Heart right ventricle (tissue), 16 donors: ENCODE measurements around the gene SUFU. TPM values are rescaled to one million over a fixed set of nuclear protein-coding genes. Genes with fewer than 3 reads are reported as not detected.

Source experiments
- ATAC-seq, 8 donors: fragments of 200-7000 bp; cut with Tn5 transposase; one replicate each; pipeline ENCODE4 v1.9.1; 2020; ENCODE audit warnings: mild to moderate bottlenecking in 8 of 8, moderate library complexity in 8 of 8, moderate number of reproducible peaks in 1 of 8
- DNase-seq, 2 donors: peaks; one replicate each; pipeline ENCODE4 v3.0.0-alpha.2; 2020
- H3K27ac ChIP-seq, 10 donors: fragments of 200-600 bp; sonication (generic) in 2 of 10; one replicate each; pipeline versions ENCODE4 v1.5.0 to v1.8.0; 2020 to 2022; ENCODE audit warnings: mild to moderate bottlenecking in 3 of 10
- H3K27me3 ChIP-seq, 7 donors: fragments of 200-600 bp; one replicate each; pipeline ENCODE4 v1.8.0; 2021 to 2022; ENCODE audit warnings: mild to moderate bottlenecking in 2 of 7
- H3K36me3 ChIP-seq, 9 donors: fragments of 200-600 bp; sonication (generic) in 1 of 9; one replicate each; pipeline versions ENCODE4 v1.5.0 to v1.8.0; 2020 to 2022; ENCODE audit warnings: mild to moderate bottlenecking in 2 of 9
- H3K4me1 ChIP-seq, 9 donors: fragments of 200-600 bp; sonication (generic) in 1 of 9; one replicate each; pipeline versions ENCODE4 v1.5.0 to v1.8.0; 2020 to 2022; ENCODE audit warnings: mild to moderate bottlenecking in 4 of 9
- H3K4me3 ChIP-seq, 10 donors: fragments of 200-600 bp; sonication (generic) in 2 of 10; one replicate each; pipeline versions ENCODE4 v1.5.0 to v1.8.0; 2020 to 2022; ENCODE audit warnings: mild to moderate bottlenecking in 7 of 10, moderate library complexity in 2 of 10
- H3K9me3 ChIP-seq, 11 donors: fragments of 200-600 bp in 10 of 11; sonication (generic) in 2 of 11; one replicate each; pipeline versions ENCODE4 v1.5.0 to v1.8.0; 2013 to 2022; ENCODE audit warnings: mild to moderate bottlenecking in 2 of 11, control low read depth in 1 of 11, moderate library complexity in 1 of 11
- WGBS, 2 donors: extraction: QIAGEN DNeasy Blood & Tissue Kit; methylation state at CpG; one replicate each; pipeline ENCODE4 v1.1.7; 2013; ENCODE audit warnings: inconsistent platforms in 1 of 2; 5-methylcytosine and 5-hydroxymethylcytosine counted together
- intact Hi-C, 10 donors: fragments of 100-400 bp; cut with DNase I; formaldehyde crosslinking; loops; one replicate each; pipeline versions ENCODE4 v1.11.1 to v1.14.2; 2022
- polyA plus RNA-seq, 2 donors: library from polyadenylated mRNA; stranded (reverse); fragments of 200-250 nt; gene quantifications; one replicate each; pipeline ENCODE4 v1.2.3, GENCODE V29; 2013
- total RNA-seq, 10 donors: library from RNA; stranded (reverse); fragmentation: NEBNext Ultra II Directional in 3 of 10; extraction: Animal tissue kit (Norgen Biotek cat#: 25700) in 3 of 10; gene quantifications; one replicate each; pipeline versions ENCODE4 v1.2.1 to v1.2.4, GENCODE V29; 2021 to 2023
- TF ChIP-seq, protein P1 (sequence below), 9 donors: fragments of 200-600 bp; sonication (generic) in 2 of 9; IDR thresholded peaks; one replicate each; pipeline versions ENCODE4 v1.5.0 to v1.8.0; 2021 to 2022; ENCODE audit warnings: antibody characterized with exemption in 9 of 9, mild to moderate bottlenecking in 5 of 9, moderate library complexity in 1 of 9
- donor health status: Arrhythmogenic right ventricular cardiomyopathy.
- donor health status: ischemic (EF 13 %, LVEDD 7.1; RV severe dilation, severe dysfunction).
- donor health status: healthy with polysubstance abuse.
- donor health status: DM: no; HTN: yes; CAD: no.
- donor health status: DM: no; HTN: no; CAD: no.
- donor health status: ischemic (EF 25% LVEDD 6.9; RV normal size, moderate dysfunction).
- donor health status: ischemic (EF 25% LVEDD 5.7; RV mildly dilated, moderate dysfunction).
- donor health status: healthy.
- donor health status: DM: yes; HTN: yes; CAD: no.
- donor health status: Ischemic cardiomyopathy.
- donor health status: ischemic (EF 35%, LVEDD 5.7; RV mildly dilated, moderate dysfunction).
- donor health status: nonischemic (EF 11% LVEDD 7.7; RV severe dilation, severe dysfunction).
- donor health status: DM: yes; HTN: yes; CAD: no.
- donor health status: PGD.
- donor health status: ischemic (EF 29% LVEDD 5.4; RV normal size, mild dysfunction).
- donor health status: nonischemic (EF 23%, LVEDD 6.1; RV moderate dilation, normal function).

The SUFU gene
- total and polyA plus RNA-seq, 12 donors = 3.3 to 10.1 (median 7.2) TPM

DNA sequence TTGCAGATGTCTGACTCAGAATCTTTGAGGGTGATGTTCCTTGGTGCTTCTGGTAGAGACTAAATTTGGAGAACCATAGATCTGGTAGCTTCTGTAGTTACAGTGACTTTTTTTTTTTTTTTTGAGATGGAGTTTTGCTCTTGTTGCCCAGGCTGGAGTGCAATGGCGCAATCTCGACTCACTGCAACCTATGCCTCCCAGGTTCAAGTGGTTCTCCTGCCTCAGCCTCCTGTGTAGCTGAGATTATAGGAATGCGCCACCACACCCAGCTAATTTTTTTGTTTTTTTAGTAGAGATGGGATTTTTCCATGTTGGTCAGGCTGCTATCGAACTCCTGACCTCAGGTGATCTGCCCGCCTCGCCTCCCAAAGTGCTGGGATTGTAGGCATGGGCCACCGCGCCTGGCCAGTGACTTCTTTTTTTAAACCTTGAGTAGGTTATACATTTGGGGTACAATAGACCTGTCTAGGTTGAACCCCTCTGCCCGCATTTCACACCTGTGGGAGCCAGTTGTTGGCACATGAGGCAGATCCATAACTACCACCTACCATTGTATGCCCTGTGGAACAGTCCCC, 47.0 kb downstream of the SUFU start:
- Histone ChIP-seq H3K27ac (no peak overlapping the region), H3K9me3 (no peaks in the 10 kb centered on the region), H3K4me1 (peaks cover 0 to 21% (median 6%) of the 10 kb centered on the region in 9 donors), H3K4me3 (no peak overlapping the region), H3K27me3 (no peaks in the 10 kb centered on the region), H3K36me3 (peaks cover 0 to 29% (median 7%) of the 10 kb centered on the region in 9 donors)
- TF ChIP-seq, protein P1, sequence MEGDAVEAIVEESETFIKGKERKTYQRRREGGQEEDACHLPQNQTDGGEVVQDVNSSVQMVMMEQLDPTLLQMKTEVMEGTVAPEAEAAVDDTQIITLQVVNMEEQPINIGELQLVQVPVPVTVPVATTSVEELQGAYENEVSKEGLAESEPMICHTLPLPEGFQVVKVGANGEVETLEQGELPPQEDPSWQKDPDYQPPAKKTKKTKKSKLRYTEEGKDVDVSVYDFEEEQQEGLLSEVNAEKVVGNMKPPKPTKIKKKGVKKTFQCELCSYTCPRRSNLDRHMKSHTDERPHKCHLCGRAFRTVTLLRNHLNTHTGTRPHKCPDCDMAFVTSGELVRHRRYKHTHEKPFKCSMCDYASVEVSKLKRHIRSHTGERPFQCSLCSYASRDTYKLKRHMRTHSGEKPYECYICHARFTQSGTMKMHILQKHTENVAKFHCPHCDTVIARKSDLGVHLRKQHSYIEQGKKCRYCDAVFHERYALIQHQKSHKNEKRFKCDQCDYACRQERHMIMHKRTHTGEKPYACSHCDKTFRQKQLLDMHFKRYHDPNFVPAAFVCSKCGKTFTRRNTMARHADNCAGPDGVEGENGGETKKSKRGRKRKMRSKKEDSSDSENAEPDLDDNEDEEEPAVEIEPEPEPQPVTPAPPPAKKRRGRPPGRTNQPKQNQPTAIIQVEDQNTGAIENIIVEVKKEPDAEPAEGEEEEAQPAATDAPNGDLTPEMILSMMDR (IDR thresholded peaks at IDR 0.05) = no peak
- intact Hi-C loops = no loop called here
- 97 to 99% methylated on average over 9 of the region's 9 CpGs for WGBS, 2 donors
- DNase-seq = no peak
- ATAC-seq = no peak

DNA sequence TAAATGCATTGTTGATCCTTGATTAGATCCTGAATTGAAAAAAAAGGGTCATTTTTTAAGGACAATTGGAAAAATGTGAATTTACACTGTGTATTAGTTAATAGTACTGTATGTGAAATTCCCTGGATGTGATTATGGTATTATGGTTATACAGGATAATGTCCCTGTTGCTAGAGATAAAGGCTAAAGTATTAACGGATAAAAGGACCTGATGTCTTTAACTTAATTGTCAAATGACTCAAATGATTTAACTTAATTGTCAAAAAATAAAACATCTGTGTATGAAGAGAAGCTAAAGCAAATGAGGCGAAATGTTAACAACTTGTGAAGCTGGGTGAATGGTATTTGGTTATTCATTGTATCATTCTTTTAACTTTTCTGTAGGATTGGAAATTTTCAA, 48.8 kb downstream of the SUFU start:
- peaks cover 0 to 29% (median 7%) of the 10 kb centered on the region in 9 donors for H3K36me3 ChIP-seq
- H3K4me1 ChIP-seq = peaks cover 0 to 15% (median 3%) of the 10 kb centered on the region in 9 donors
- no peak overlapping the region for H3K27ac ChIP-seq
- WGBS, 2 donors = 90 to 93% methylated on average over 2 of the region's 2 CpGs
- H3K4me3 ChIP-seq = no peak overlapping the region
- H3K9me3 ChIP-seq = no peaks in the 10 kb centered on the region
- no peaks in the 10 kb centered on the region for H3K27me3 ChIP-seq
- TF ChIP-seq, protein P1 (IDR thresholded peaks at IDR 0.05) = no peak
- intact Hi-C loops = no loop called here
- DNase-seq (no peak), ATAC-seq (no peak)

DNA sequence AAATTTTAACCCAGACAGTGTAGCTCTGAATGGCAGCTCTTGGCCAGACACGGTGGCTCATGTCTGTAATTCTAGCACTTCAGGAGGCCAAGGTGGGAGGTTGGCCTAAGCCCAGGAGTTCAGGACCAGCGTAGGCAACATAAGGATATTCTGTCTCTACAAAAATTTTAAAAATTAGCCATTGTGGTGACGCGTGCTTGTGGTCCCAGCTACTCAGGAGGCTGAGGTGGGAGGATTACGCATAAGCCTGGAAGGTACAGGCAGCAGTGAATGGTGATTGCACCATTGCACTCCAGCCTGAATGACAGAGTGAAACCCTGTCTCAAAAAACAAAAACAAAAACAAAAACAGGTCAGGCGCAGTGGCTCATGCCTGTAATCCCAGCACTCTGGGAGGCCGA, 50.0 kb downstream of the SUFU start:
- peaks cover 0 to 29% (median 7%) of the 10 kb centered on the region in 9 donors for H3K36me3 ChIP-seq
- 98% methylated on average over 7 of the region's 7 CpGs for WGBS, 2 donors
- H3K4me3 ChIP-seq = no peak overlapping the region
- no peak overlapping the region for H3K27ac ChIP-seq
- no peak for DNase-seq
- TF ChIP-seq, protein P1 (IDR thresholded peaks at IDR 0.05) = no peak
- no peaks in the 10 kb centered on the region for H3K9me3 ChIP-seq
- H3K27me3 ChIP-seq = no peaks in the 10 kb centered on the region
- H3K4me1 ChIP-seq = peaks cover 0 to 19% (median 3%) of the 10 kb centered on the region in 9 donors
- intact Hi-C loops = no loop called here
- no peak for ATAC-seq

DNA sequence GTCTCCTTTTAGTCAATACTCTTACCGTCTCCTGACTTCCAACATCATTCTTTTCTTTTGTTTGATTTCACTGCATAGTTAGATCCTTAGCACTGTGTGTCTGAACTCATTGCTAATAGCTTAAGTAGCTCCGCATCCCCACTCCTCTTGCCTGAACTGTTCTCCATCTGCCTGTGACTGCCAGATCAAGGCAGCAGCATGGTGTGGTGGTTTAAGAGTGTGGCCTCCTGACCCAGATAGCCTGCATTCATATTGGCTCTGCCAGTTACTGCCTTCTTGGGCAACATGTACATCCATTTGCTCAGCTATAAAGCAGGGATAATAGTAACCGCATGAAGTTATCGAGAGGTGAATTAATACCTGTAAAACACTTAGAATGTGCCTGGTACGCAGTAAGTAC, 50.8 kb downstream of the SUFU start:
- peaks cover 0 to 25% (median 3%) of the 10 kb centered on the region in 9 donors for H3K4me1 ChIP-seq
- TF ChIP-seq, protein P1 (IDR thresholded peaks at IDR 0.05) = no peak
- H3K27me3 ChIP-seq = no peaks in the 10 kb centered on the region
- H3K27ac ChIP-seq = no peak overlapping the region
- no peak overlapping the region for H3K4me3 ChIP-seq
- H3K9me3 ChIP-seq = no peaks in the 10 kb centered on the region
- ATAC-seq (no peak), DNase-seq (no peak)
- intact Hi-C loops = no loop called here
- 96 to 98% methylated on average over 5 of the region's 5 CpGs for WGBS, 2 donors
- peaks cover 0 to 29% (median 7%) of the 10 kb centered on the region in 9 donors for H3K36me3 ChIP-seq
